ENCODE results near the gene CATSPER3. TPM values are rescaled to one million over a fixed set of nuclear protein-coding genes. Genes with fewer than 3 reads are reported as not detected.

The CATSPER3 gene
- total RNA-seq, 1 experiment from 2014 or later = 1.7 TPM

DNA sequence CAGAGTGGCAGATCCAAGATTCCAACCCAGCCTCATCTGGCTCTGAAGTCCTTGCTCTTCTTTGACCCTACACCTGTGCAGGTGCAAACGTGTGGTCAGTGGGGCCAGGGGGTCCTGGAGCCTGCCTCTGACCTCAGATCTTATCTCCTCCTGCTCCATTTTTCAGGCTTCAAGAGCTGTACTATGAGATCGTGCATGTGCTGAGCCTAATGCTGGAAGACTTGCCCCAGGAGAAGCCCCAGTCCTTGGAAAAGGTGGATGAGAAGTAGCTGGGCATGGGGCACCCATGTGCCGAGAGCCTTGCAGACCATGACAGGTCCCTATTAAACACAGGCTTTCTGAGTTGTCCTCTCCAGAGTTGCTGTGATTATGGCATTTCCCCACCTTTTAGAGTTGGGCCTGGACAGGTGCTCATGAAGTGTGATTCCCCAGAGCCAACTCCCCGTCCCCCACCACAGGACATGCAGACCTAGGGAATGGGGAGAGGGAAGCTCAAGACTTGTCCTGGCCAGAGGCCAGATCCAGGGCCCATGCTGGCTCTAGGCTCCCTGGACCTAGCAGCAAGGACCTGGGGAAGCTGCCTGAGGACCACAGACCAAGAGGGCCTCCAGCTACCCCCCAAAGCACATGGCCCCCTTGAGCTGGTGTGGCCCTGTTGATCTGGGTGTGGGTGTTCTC, 43.8 kb downstream of the CATSPER3 start:
- ChIA-PET CTCF (no interaction called here), RAD21 (ENCODE audit: low non-redundant PET in 1 of 2, low total read pairs in 2 of 2, uncharacterized antibody in 2 of 2, unreplicated experiment in 2 of 2) (no interaction called here), POLR2A (no interaction called here)
- no peaks in the 10 kb centered on the region for H3K4me1 ChIP-seq (ENCODE audit: control insufficient read depth in 1 of 2, insufficient read depth in 2 of 2, low read length in 2 of 2)
- DNase-seq (ENCODE audit: low read depth, low spot score) (no peak), ATAC-seq (no peak)
- no peaks in the 10 kb centered on the region for H4K20me1 ChIP-seq (ENCODE audit: insufficient read depth)
- no peaks in the 10 kb centered on the region for H3K9me3 ChIP-seq (ENCODE audit: control insufficient read depth in 1 of 2, insufficient read depth in 1 of 2, low read depth in 1 of 2, low read length in 2 of 2)
- intact Hi-C loops (cut with micrococcal nuclease) = loop anchor here (1.0 kb wide), 1 partner anchor 180 kb away; no protein-coding TSS in a partner anchor
- no peak overlapping the region for H3K9ac ChIP-seq (ENCODE audit: low read length)
- BruUV-seq (replicated peaks) = no TSS peak
- no peaks in the 10 kb centered on the region for H3K27me3 ChIP-seq (ENCODE audit: insufficient read depth, low read length)
- H3K9me2 ChIP-seq (ENCODE audit: insufficient read depth) = no peaks in the 10 kb centered on the region
- no peaks in the 10 kb centered on the region for H3K36me3 ChIP-seq (ENCODE audit: control insufficient read depth in 1 of 2, insufficient read depth in 2 of 2, low read length in 2 of 2)
- H3K4me3 ChIP-seq (replicated peaks in 1 of 2; ENCODE audit: low read depth in 1 of 2, low read length in 2 of 2) = no peak overlapping the region
- no peak overlapping the region for H3K4me2 ChIP-seq (ENCODE audit: low read length)
- TF ChIP-seq YY1 (IDR thresholded peaks at IDR 0.05; ENCODE audit: extremely low read depth, insufficient replicate concordance, low read depth, low read length) (no peak), EGR1 (IDR thresholded peaks at IDR 0.05; ENCODE audit: low read depth) (no peak)
- TF ChIP-seq, protein P1, sequence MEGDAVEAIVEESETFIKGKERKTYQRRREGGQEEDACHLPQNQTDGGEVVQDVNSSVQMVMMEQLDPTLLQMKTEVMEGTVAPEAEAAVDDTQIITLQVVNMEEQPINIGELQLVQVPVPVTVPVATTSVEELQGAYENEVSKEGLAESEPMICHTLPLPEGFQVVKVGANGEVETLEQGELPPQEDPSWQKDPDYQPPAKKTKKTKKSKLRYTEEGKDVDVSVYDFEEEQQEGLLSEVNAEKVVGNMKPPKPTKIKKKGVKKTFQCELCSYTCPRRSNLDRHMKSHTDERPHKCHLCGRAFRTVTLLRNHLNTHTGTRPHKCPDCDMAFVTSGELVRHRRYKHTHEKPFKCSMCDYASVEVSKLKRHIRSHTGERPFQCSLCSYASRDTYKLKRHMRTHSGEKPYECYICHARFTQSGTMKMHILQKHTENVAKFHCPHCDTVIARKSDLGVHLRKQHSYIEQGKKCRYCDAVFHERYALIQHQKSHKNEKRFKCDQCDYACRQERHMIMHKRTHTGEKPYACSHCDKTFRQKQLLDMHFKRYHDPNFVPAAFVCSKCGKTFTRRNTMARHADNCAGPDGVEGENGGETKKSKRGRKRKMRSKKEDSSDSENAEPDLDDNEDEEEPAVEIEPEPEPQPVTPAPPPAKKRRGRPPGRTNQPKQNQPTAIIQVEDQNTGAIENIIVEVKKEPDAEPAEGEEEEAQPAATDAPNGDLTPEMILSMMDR (IDR thresholded peaks at IDR 0.05 in 2 of 3, conservative IDR thresholded peaks at IDR 0.05 in 1 of 3; ENCODE audit: borderline replicate concordance in 1 of 3, insufficient read depth in 1 of 3, low read depth in 2 of 3, low read length in 2 of 3) = no peak
- TF ChIP-seq, protein P2, sequence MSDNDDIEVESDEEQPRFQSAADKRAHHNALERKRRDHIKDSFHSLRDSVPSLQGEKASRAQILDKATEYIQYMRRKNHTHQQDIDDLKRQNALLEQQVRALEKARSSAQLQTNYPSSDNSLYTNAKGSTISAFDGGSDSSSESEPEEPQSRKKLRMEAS (IDR thresholded peaks at IDR 0.05) = no peak
- no peak overlapping the region for H2AFZ ChIP-seq (ENCODE audit: low read depth, low read length, poor library complexity, severe bottlenecking)
- H3K27ac ChIP-seq (ENCODE audit: low read depth, low read length) = no peak overlapping the region
- H3K79me2 ChIP-seq (ENCODE audit: insufficient read depth, low read length) = no peaks in the 10 kb centered on the region

DNA sequence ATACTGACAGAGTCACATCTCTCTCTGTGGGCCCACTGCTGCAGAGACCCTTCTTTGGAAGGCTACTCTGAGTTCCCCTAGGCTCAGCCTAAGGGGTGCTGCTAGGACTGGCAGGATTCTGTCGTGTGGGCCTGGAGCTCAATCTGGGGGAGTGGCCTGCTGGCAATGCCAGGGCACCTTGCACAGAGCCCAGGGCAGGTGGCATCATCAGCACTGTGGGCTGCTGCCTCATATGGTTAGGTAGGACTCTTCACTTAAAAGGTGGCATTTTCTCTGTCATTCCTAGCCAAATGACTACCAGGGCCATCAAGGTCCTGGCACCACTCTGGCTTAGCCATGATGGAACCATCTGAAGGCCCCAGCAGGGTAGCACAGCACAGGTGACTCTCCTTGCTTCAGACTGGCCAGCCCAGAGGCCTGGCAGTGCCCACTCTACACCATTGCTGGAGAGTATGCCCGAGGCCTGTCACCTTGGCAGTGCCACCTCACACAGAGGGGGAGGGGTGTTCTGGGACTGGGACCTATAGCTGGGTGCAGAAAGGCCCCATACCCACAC, 44.4 kb downstream of the CATSPER3 start:
- CTCF ChIA-PET = interaction anchor here (1.5 kb wide), 1 partner anchor 95 kb away, joined by 3 read pairs; no protein-coding TSS in a partner anchor
- no peak for ATAC-seq
- POLR2A ChIA-PET = no interaction called here
- TF ChIP-seq EZH2 (IDR thresholded peaks at IDR 0.05) = no peak
- TF ChIP-seq CEBPB (IDR thresholded peaks at IDR 0.05; ENCODE audit: low read depth) = no peak
- TF ChIP-seq ZFX (IDR thresholded peaks at IDR 0.05) = no peak
- no peak for TF ChIP-seq ELF1 (IDR thresholded peaks at IDR 0.05; ENCODE audit: borderline replicate concordance, low read depth)
- no peak for TF ChIP-seq TCF7L2 (IDR thresholded peaks at IDR 0.05; ENCODE audit: borderline replicate concordance, extremely low read depth, insufficient read depth, insufficient read length)
- TF ChIP-seq, protein P1 (IDR thresholded peaks at IDR 0.05 in 2 of 3, conservative IDR thresholded peaks at IDR 0.05 in 1 of 3; ENCODE audit: borderline replicate concordance in 1 of 3, insufficient read depth in 1 of 3, low read depth in 2 of 3, low read length in 2 of 3) = no peak
- TF ChIP-seq EGR1 (IDR thresholded peaks at IDR 0.05; ENCODE audit: low read depth) = no peak
- TF ChIP-seq, protein P2 (IDR thresholded peaks at IDR 0.05) = no peak

More for the DNA sequence above, 44.4 kb downstream of the CATSPER3 start:
- no peak overlapping the region for H2AFZ ChIP-seq (ENCODE audit: low read depth, low read length, poor library complexity, severe bottlenecking)
- no peak overlapping the region for H3K4me2 ChIP-seq (ENCODE audit: low read length)
- no peak overlapping the region for H3K4me3 ChIP-seq (replicated peaks in 1 of 2; ENCODE audit: low read depth in 1 of 2, low read length in 2 of 2)
- intact Hi-C loops (cut with micrococcal nuclease) = no loop called here
- no peaks in the 10 kb centered on the region for H3K36me3 ChIP-seq (ENCODE audit: control insufficient read depth in 1 of 2, insufficient read depth in 2 of 2, low read length in 2 of 2)
- H3K4me1 ChIP-seq (ENCODE audit: control insufficient read depth in 1 of 2, insufficient read depth in 2 of 2, low read length in 2 of 2) = no peaks in the 10 kb centered on the region
- H3K9me3 ChIP-seq (ENCODE audit: control insufficient read depth in 1 of 2, insufficient read depth in 1 of 2, low read depth in 1 of 2, low read length in 2 of 2) = no peaks in the 10 kb centered on the region
- H3K27ac ChIP-seq (ENCODE audit: low read depth, low read length) = no peak overlapping the region
- H3K79me2 ChIP-seq (ENCODE audit: insufficient read depth, low read length) = no peaks in the 10 kb centered on the region
- no TSS peak for BruUV-seq (replicated peaks)
- no peaks in the 10 kb centered on the region for H4K20me1 ChIP-seq (ENCODE audit: insufficient read depth)
- no peak for DNase-seq (ENCODE audit: low read depth, low spot score)
- H3K27me3 ChIP-seq (ENCODE audit: insufficient read depth, low read length) = no peaks in the 10 kb centered on the region
- no peak overlapping the region for H3K9ac ChIP-seq (ENCODE audit: low read length)
- no peaks in the 10 kb centered on the region for H3K9me2 ChIP-seq (ENCODE audit: insufficient read depth)
- RAD21 ChIA-PET (ENCODE audit: low non-redundant PET in 1 of 2, low total read pairs in 2 of 2, uncharacterized antibody in 2 of 2, unreplicated experiment in 2 of 2) = no interaction called here

Measured in HCT116 (cell line).